Measurements from ENCODE around the gene MB21D2.

MB21D2 gene

DNA sequence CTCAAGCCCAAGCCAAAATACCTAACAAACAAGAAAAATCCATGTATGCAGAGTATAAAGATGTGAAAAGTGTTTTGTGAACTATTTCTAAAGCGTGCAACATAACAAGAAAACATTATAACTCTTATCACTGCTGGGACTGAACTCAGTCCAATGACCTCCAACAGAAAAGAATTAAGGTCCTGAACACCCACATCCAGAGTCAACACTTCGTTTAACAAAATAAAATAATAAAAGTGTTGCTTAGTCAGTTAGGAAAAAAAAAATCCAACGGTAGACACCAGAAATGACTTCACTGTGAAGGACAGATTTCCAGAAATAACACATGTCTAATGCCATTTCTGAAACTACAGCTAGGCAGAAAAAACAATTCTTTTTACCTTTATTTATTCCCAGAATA, 28.0 kb downstream of the MB21D2 start:
- peak; percentile 64 for FAIRE-seq

GRCh38 chr3:192888190-192888589, 29.5 kb downstream of the MB21D2 start:
- FAIRE-seq, result peak; percentile 42

GRCh38 chr3:192887701-192888100, 30.0 kb downstream of the MB21D2 start:
- no peak for FAIRE-seq

GRCh38 chr3:192887047-192887446, 30.6 kb downstream of the MB21D2 start:
- FAIRE-seq, result peak; percentile 69

GRCh38 chr3:192884777-192885773, 32.6 kb downstream of the MB21D2 start:
- FAIRE-seq, result peak; percentile 64

GRCh38 chr3:192883512-192883911, 34.1 kb downstream of the MB21D2 start:
- peak; percentile 78 for FAIRE-seq

DNA sequence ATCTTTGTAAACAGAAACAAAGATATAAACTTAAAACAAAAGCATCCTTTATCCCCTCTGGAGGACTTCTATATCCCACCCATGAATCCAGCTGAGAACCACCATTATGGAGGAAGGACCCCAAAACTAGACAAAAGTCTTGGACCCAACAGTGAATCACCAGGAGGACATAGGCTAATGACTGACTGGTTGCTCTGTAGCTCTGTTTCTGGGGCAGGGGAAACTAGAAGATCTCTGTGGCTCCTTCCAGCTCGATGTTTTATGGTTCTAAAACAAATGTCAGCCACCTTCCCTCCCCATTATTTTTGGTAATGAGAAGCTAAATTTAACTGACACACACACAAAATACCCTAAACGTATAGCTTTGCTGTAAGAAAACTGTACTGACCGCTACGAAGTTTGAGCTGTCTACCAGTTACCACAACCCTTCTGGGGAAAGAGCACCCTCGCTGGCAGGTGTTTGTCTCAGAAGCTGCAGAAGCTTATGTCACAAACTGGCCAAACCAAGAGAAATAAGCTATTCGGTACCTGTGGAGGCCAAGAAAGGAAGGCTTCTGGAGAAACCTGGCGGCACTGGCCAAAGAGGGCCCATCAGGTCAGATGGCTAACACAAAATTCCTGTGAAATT, 36.4 kb downstream of the MB21D2 start:
- FAIRE-seq, result no peak

- no peak for FAIRE-seq
Observed at GRCh38 chr3:192880313-192880712, 37.3 kb downstream of the MB21D2 start.

- FAIRE-seq, result peak; percentile 98
Observed at GRCh38 chr3:192879346-192880031, 38.2 kb downstream of the MB21D2 start.

DNA sequence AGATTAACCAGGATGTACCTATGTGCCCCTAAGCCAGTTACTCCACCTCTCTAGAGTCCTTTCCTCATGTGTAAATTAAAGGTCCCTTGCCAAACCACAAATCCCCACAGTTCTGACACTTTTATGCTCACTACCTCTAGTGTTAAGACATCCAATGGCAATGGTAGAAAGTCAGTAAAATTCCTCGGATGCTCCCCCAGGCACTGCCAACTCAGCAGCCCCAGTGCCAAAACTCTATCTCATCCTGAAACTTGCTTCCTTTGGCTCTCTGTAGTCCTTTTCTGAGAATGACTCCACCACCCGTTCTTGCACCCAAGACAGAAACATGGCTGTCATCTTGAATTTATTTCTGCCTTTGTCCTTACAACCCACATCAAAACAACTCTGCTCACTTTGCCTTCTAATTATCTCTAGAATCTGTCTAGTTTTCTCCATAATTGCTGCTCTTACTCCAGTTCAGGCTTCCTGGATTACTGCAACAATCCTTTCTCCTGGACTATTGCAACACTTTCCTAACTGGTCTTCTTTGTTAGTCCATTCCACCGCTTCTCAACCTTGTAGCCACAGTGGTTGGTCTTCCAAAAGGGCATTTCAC, 41.6 kb downstream of the MB21D2 start:
- no peak for FAIRE-seq

GRCh38 chr3:192870822-192871221, 46.8 kb downstream of the MB21D2 start:
- FAIRE-seq, result no peak

DNA sequence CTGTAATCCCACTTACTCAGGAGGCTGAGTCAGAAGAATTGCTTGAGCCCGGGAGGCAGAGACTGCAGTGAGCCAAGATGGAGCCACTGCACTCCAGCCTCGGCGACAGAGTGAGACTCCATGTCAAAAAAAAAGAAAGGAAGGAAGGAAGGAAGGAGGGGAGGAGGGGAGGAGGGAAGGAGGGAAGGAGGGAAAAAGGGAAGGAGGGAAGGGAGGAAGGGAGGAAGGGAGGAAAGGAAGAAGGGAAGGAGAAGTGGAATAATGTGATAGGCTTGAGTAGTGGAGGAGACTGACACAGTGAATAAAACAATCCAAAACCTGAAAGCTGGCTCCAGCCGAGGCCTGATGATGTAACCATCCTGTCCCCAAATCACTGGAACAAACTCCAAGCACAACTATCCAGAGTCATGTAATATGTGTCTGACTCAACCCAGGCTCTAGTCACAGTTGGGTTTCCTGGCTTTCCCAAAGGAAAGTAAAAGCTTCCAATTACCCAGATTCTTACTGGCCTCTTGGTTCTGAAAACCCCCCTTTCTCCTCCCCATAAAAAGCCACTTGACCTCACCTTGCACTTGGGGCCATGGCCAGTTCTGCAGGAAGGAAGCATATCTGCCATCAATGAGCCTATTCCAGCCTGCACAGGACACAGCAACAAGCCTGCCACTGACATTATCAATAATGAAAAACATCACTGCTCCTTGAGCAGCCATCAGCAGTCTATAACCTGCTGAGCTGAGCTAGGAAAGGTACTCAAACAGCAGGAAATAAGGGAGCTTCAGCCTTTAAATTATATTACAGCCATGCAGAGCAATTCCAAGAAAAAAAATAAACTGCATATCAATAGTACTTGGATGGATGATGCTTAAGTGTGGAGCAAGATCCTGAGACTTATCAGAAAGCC, 48.3 kb downstream of the MB21D2 start:
- no peak for FAIRE-seq

DNA sequence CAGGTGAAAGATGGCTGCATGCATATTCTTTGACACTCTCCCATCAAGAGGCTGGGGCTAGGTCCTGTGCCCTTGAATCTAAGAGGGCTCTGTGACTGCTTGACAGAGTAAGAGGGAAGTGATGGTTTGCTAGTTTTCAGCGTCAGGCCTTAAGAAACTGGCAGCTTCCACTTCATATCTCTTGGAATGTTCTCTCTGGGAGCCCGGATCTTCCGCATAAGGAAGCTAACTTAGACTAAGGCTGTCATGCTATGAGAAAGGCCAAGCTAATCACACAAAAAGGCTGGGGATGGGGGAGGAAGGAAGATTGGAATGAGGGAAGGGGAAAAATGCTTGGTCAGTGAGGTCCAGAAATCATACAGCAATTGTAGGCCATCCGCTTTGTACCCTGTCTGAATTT, 50.0 kb downstream of the MB21D2 start:
- FAIRE-seq, result no peak

DNA sequence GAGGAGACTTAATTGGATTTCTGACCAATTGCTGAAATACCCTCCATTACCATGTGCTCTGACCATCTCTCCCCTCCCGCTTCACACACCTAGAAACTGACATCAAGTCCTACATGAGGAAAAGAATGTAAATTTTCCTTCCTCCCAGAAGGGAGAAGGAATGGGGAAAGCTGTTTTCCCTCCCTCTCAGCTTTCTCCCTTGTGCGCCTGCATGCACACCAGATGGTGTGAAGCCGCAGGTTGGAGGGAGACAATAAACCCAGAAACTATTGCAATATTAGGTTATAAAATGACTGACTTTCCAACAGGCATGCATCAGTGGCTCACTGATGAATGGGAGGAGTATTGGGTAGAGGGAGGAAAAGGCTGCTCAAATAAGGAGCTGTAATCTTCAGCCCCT, 50.9 kb downstream of the MB21D2 start:
- no peak for FAIRE-seq

DNA sequence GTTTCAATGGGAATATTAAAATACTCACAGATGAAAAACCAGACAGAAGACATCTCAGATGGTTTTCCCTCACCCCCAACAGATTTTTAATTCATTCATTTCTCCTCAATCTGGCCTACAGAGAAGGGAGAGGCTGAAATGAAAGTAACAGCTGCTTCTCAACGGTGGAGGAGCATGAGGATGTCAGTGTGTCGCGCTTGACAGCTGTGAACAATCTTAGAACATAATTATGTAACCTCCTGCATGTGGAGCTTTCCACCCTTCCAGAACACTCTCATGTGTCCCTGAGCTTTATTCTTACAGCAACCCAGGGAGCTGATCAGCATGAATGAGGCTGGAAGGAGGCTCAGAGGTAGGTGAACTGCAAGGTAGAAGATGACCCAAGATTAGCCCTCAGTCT, 52.7 kb downstream of the MB21D2 start:
- FAIRE-seq, result no peak

- no peak for FAIRE-seq
Observed at GRCh38 chr3:192863091-192863420, 54.6 kb downstream of the MB21D2 start.

GRCh38 chr3:192862408-192863090, 55.1 kb downstream of the MB21D2 start:
- no peak for FAIRE-seq

- no peak for FAIRE-seq
Observed at GRCh38 chr3:192861972-192862371, 55.7 kb downstream of the MB21D2 start.

GRCh38 chr3:192860454-192860853, 57.2 kb downstream of the MB21D2 start:
- FAIRE-seq, result no peak

GRCh38 chr3:192858849-192859585, 58.6 kb downstream of the MB21D2 start:
- FAIRE-seq, result no peak

GRCh38 chr3:192857260-192857661, 60.4 kb downstream of the MB21D2 start:
- no peak for FAIRE-seq
